Measurements from ENCODE around the gene ZNF407.

ZNF407 gene

GRCh38 chr18:75063615-75064512, 466.2 kb downstream of the ZNF407 start:
- no peak overlapping the region for H3K4me3 ChIP-seq (ENCODE audit: low read depth, low read length)
- TF ChIP-seq CTCF (IDR thresholded peaks at IDR 0.05; ENCODE audit: insufficient read depth, low read depth, low read length, missing control alignments) = no peak
- no peak for DNase-seq (ENCODE audit: low read depth)

GRCh38 chr18:75064513-75064905, 466.8 kb downstream of the ZNF407 start:
- TF ChIP-seq CTCF (IDR thresholded peaks at IDR 0.05; ENCODE audit: insufficient read depth, low read depth, low read length, missing control alignments) = no peak
- no peak for DNase-seq (ENCODE audit: low read depth)
- H3K4me3 ChIP-seq (ENCODE audit: low read depth, low read length) = no peak overlapping the region

- DNase-seq (ENCODE audit: low read depth) = no peak
- no peak for TF ChIP-seq CTCF (IDR thresholded peaks at IDR 0.05; ENCODE audit: insufficient read depth, low read depth, low read length, missing control alignments)
- H3K4me3 ChIP-seq (ENCODE audit: low read depth, low read length) = no peak overlapping the region
Measured at GRCh38 chr18:75065251-75066000, 467.8 kb downstream of the ZNF407 start.

GRCh38 chr18:75066021-75066880, 468.6 kb downstream of the ZNF407 start:
- no peak overlapping the region for H3K4me3 ChIP-seq (ENCODE audit: low read depth, low read length)
- no peak for DNase-seq (ENCODE audit: low read depth)
- no peak for TF ChIP-seq CTCF (IDR thresholded peaks at IDR 0.05; ENCODE audit: insufficient read depth, low read depth, low read length, missing control alignments)

- TF ChIP-seq CTCF (IDR thresholded peaks at IDR 0.05; ENCODE audit: insufficient read depth, low read depth, low read length, missing control alignments) = no peak
- no peak overlapping the region for H3K4me3 ChIP-seq (ENCODE audit: low read depth, low read length)
- no peak for DNase-seq (ENCODE audit: low read depth)
Measured at GRCh38 chr18:75066936-75067335, 469.3 kb downstream of the ZNF407 start.

- no peak for TF ChIP-seq CTCF (IDR thresholded peaks at IDR 0.05; ENCODE audit: insufficient read depth, low read depth, low read length, missing control alignments)
- DNase-seq (ENCODE audit: low read depth) = no peak
- H3K4me3 ChIP-seq (ENCODE audit: low read depth, low read length) = no peak overlapping the region
Measured at GRCh38 chr18:75067996-75068645, 470.5 kb downstream of the ZNF407 start.
